ENCODE results near the gene TEX44.

DNA sequence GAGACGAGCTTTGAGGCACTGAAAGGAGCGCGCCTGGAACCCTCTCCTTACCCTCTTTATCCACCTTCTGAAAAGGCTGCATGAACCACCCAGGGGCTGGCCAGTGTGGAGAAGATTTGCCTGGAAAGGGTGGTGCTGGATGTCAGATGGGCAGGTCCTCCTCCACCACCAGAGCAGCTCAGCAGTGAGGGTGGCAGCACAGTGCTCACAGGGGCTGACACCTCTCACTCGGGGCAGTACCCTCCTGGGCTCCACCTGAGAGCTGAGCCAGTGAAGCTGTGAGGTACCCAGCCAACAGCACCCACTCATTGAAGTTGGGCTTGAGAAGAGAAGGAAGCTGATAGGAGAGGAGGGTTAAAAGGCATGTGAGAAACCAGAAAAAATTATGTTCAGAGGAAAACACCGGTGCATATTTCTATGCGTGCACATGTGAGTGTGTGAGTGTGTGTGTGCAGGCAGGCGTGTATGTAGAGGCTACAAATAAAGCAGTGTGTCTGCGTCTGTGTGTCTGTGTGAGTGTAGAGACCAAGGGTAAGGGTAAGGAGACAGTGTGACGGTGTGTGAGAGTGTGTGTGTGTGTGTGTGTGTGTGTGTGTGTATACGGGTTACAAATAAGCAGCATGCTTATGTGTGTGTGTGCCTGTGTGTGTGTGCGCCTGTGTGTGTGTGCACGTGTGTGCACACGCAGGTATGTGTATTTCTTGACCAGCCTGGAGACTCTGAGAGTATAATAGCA lies 40.7 kb downstream of the TEX44 start:
- no peak for TF ChIP-seq EZH2 (IDR thresholded peaks at IDR 0.05; ENCODE audit: borderline replicate concordance, low read length)
- TF ChIP-seq, protein P1, sequence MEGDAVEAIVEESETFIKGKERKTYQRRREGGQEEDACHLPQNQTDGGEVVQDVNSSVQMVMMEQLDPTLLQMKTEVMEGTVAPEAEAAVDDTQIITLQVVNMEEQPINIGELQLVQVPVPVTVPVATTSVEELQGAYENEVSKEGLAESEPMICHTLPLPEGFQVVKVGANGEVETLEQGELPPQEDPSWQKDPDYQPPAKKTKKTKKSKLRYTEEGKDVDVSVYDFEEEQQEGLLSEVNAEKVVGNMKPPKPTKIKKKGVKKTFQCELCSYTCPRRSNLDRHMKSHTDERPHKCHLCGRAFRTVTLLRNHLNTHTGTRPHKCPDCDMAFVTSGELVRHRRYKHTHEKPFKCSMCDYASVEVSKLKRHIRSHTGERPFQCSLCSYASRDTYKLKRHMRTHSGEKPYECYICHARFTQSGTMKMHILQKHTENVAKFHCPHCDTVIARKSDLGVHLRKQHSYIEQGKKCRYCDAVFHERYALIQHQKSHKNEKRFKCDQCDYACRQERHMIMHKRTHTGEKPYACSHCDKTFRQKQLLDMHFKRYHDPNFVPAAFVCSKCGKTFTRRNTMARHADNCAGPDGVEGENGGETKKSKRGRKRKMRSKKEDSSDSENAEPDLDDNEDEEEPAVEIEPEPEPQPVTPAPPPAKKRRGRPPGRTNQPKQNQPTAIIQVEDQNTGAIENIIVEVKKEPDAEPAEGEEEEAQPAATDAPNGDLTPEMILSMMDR (IDR thresholded peaks at IDR 0.05; ENCODE audit: low read length), result no peak
